Psoas muscle (tissue), 8 donors: Measurements from ENCODE around the gene SIN3B. TPM values are rescaled to one million over a fixed set of nuclear protein-coding genes. Genes with fewer than 3 reads are reported as not detected.

Experiments
- ATAC-seq, 4 donors: fragments of 200-7000 bp; cut with Tn5 transposase; one replicate each; pipeline ENCODE4 v1.9.1; 2020; ENCODE audit warnings: moderate library complexity in 3 of 4, mild to moderate bottlenecking in 2 of 4
- DNase-seq, 2 donors: peaks; one replicate each; pipeline ENCODE4 v3.0.0-alpha.2; 2020
- H3K27ac ChIP-seq: fragments of 200-600 bp; one replicate; pipeline ENCODE4 v1.8.0; 2022
- H3K27me3 ChIP-seq, 3 donors: fragments of 200-600 bp in 1 of 3; one replicate each; pipeline versions ENCODE4 v1.6.1 to v1.8.0; 2013 to 2022; ENCODE audit warnings: low read length in 2 of 3, mild to moderate bottlenecking in 2 of 3, moderate library complexity in 1 of 3; ENCODE audit not compliant: insufficient read depth in 3 of 3
- H3K36me3 ChIP-seq, 2 donors: fragments of 200-600 bp in 1 of 2; one replicate each; pipeline versions ENCODE4 v1.6.1 to v1.8.0; 2013 to 2022; ENCODE audit warnings: low read depth in 1 of 2, mild to moderate bottlenecking in 1 of 2, moderate library complexity in 1 of 2; ENCODE audit not compliant: insufficient read depth in 1 of 2
- H3K4me1 ChIP-seq: fragments of 200-600 bp; one replicate; pipeline ENCODE4 v1.8.0; 2022
- H3K4me3 ChIP-seq: fragments of 200-600 bp; one replicate; pipeline ENCODE4 v1.8.0; 2022; ENCODE audit warnings: mild to moderate bottlenecking
- H3K9me3 ChIP-seq: fragments of 200-600 bp; one replicate; pipeline ENCODE4 v1.8.0; 2022
- CTCF ChIP-seq: fragments of 200-600 bp; IDR thresholded peaks from one replicate; pipeline ENCODE4 v1.8.0; 2022; ENCODE audit warnings: antibody characterized with exemption
- WGBS, 3 donors: extraction: QIAGEN DNeasy Blood & Tissue Kit; methylation state at CpG; one replicate each; pipeline versions ENCODE4 v1.1.6 to v1.1.7; 2013; 5-methylcytosine and 5-hydroxymethylcytosine counted together
- intact Hi-C, 2 donors: fragments of 100-400 bp; cut with DNase I; formaldehyde crosslinking; loops; one replicate each; pipeline versions ENCODE4 v1.11.0 to v1.14.2; 2022
- polyA plus RNA-seq, 3 donors: library from polyadenylated mRNA; stranded (reverse); fragments of 200-250 nt; gene quantifications; one replicate each; pipeline ENCODE4 v1.2.3, GENCODE V29; 2013
- total RNA-seq, 4 donors: library from RNA; stranded (reverse); fragmentation: NEBNext Ultra II Directional in 2 of 4; extraction: Animal tissue kit (Norgen Biotek cat#: 25700) in 2 of 4; gene quantifications; one replicate each; pipeline versions ENCODE4 v1.2.1 to v1.2.4, GENCODE V29; 2021 to 2023
- donor health status: healthy with polysubstance abuse.
- donor health status: DM: no; HTN: no; CAD: no; lungs with moderate emphysema.
- donor health status: Bipolar disorder and iron deficiency.
- donor health status: healthy.
- donor health status: DM: yes; HTN: yes; CAD: no.
- donor health status: DM: no; HTN: no; CAD: no.
- donor health status: DM: no; HTN: no; CAD: no.
- donor health status: DM: yes; HTN: yes; CAD: no.

Gene SIN3B
- total and polyA plus RNA-seq, 7 donors: 11.8 to 23.8 (median 18.0) TPM

GRCh38 chr19:16869331-16869972, 40.3 kb downstream of the SIN3B start:
- Histone ChIP-seq H3K27me3 (no peaks in the 10 kb centered on the region), H3K36me3 (peaks cover 0 to 93% of the 10 kb centered on the region in 2 donors), H3K27ac (no peak overlapping the region), H3K9me3 (no peaks in the 10 kb centered on the region), H3K4me3 (no peak overlapping the region), H3K4me1 (no peaks in the 10 kb centered on the region)
- 93 to 94% (median 94%) methylated on average over 30 of the region's 30 CpGs for WGBS, 3 donors
- intact Hi-C loops: no loop called here
- no peak for TF ChIP-seq CTCF
- no peak for ATAC-seq
- no peak for DNase-seq

- intact Hi-C loops: no loop called here
- no peak for DNase-seq
- Histone ChIP-seq H3K27ac (no peak overlapping the region), H3K27me3 (no peaks in the 10 kb centered on the region), H3K4me1 (no peaks in the 10 kb centered on the region), H3K36me3 (peaks cover 0 to 80% of the 10 kb centered on the region in 2 donors), H3K9me3 (no peaks in the 10 kb centered on the region), H3K4me3 (no peak overlapping the region)
- ATAC-seq: peak in 2 of 4 donors; percentile 31 to 58
- WGBS, 3 donors: 62 to 66% (median 64%) methylated on average over 7 of the region's 7 CpGs
- TF ChIP-seq CTCF: no peak
Observed at GRCh38 chr19:16871871-16872270, 42.7 kb downstream of the SIN3B start.

- Histone ChIP-seq H3K4me3 (no peak overlapping the region), H3K4me1 (no peaks in the 10 kb centered on the region), H3K9me3 (no peaks in the 10 kb centered on the region), H3K27ac (no peak overlapping the region), H3K36me3 (peaks cover 0 to 80% of the 10 kb centered on the region in 2 donors), H3K27me3 (no peaks in the 10 kb centered on the region)
- TF ChIP-seq CTCF: no peak
- WGBS, 3 donors: 91 to 93% (median 92%) methylated on average over 20 to 21 of the region's 21 CpGs
- ATAC-seq (no peak), DNase-seq (no peak)
- intact Hi-C loops: no loop called here
Observed at GRCh38 chr19:16872728-16873127, 43.5 kb downstream of the SIN3B start.

- Histone ChIP-seq H3K27ac (no peak overlapping the region), H3K4me1 (no peaks in the 10 kb centered on the region), H3K27me3 (no peaks in the 10 kb centered on the region), H3K9me3 (no peaks in the 10 kb centered on the region), H3K4me3 (no peak overlapping the region), H3K36me3 (peaks cover 2 to 81% of the 10 kb centered on the region in 2 donors)
- no peak for DNase-seq
- no peak for ATAC-seq
- 90 to 95% (median 92%) methylated on average over 3 of the region's 3 CpGs for WGBS, 3 donors
- intact Hi-C loops: no loop called here
- no peak for TF ChIP-seq CTCF
Observed at GRCh38 chr19:16873594-16873993, 44.4 kb downstream of the SIN3B start.
